ENCODE results near the gene FLVCR2. TPM values are rescaled to one million over a fixed set of nuclear protein-coding genes. Genes with fewer than 3 reads are reported as not detected.

FLVCR2 gene
- total RNA-seq, 4 donors from 2014 or later, result 1.9 to 5.8 (median 4.1) TPM

DNA sequence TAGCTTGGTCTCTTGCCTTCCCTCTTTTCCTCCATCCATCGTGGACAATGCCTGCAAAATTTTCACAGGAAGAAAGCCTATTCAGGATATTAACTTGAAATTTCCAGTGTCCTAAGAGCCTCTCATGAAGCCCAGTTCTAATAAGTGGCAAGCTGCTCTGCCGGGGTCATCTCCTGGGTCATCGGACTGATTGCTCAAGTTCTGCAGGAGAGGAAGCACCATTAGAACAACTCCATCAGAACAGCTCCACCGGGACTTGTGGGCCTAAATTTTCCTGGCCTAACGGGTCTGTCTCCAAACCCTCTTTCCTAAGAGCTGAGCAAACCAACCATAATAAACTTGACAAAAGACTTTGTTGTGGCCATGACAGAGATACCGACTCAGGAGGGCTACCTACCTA lies 68.3 kb downstream of the FLVCR2 start:
- H3K4me1 ChIP-seq, result peaks cover 0 to 14% (median 3%) of the 10 kb centered on the region in 3 donors
- peak overlapping the region in 1 of 4 donors; percentile 63 for H3K27ac ChIP-seq
- no peaks in the 10 kb centered on the region for H3K9me3 ChIP-seq
- peaks cover 0 to 51% of the 10 kb centered on the region in 2 donors for H3K36me3 ChIP-seq
- peak; percentile 31 for ATAC-seq
- H3K27me3 ChIP-seq, result no peaks in the 10 kb centered on the region
- H3K4me3 ChIP-seq, result no peak overlapping the region
- WGBS, 2 donors (ENCODE audit: low coverage in 1 of 2), result 80 to 94% methylated on average over 3 to 5 of the region's 6 CpGs
- no peak for TF ChIP-seq EP300 (IDR thresholded peaks at IDR 0.05)
- no peak for TF ChIP-seq POLR2A (IDR thresholded peaks at IDR 0.05)
- TF ChIP-seq, protein P1, sequence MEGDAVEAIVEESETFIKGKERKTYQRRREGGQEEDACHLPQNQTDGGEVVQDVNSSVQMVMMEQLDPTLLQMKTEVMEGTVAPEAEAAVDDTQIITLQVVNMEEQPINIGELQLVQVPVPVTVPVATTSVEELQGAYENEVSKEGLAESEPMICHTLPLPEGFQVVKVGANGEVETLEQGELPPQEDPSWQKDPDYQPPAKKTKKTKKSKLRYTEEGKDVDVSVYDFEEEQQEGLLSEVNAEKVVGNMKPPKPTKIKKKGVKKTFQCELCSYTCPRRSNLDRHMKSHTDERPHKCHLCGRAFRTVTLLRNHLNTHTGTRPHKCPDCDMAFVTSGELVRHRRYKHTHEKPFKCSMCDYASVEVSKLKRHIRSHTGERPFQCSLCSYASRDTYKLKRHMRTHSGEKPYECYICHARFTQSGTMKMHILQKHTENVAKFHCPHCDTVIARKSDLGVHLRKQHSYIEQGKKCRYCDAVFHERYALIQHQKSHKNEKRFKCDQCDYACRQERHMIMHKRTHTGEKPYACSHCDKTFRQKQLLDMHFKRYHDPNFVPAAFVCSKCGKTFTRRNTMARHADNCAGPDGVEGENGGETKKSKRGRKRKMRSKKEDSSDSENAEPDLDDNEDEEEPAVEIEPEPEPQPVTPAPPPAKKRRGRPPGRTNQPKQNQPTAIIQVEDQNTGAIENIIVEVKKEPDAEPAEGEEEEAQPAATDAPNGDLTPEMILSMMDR (IDR thresholded peaks at IDR 0.05), result no peak
- no peak for TF ChIP-seq POLR2AphosphoS5 (IDR thresholded peaks at IDR 0.05)

DNA sequence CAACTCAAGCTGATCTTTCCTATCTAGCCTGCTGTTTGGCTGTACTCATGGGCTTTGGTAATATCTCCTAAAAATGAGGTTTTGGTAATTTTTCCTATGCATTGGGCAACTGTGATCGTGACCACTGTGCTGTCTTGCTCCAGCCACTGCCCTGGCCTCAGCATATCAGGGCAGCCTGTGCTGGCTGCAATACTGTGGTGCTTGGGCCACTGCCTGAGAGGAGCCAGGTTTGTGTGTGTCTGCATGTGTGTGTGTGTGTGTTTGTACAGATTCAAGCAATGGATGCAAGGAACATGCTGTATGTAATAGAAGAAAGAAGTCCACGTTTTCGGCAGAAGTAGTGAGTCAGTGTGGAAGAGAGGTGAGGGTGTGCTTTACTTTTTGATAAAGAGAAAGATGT lies 69.2 kb downstream of the FLVCR2 start:
- TF ChIP-seq POLR2A (IDR thresholded peaks at IDR 0.05) (no peak), EP300 (IDR thresholded peaks at IDR 0.05) (no peak), POLR2AphosphoS5 (IDR thresholded peaks at IDR 0.05) (no peak)
- TF ChIP-seq, protein P1 (IDR thresholded peaks at IDR 0.05), result no peak
- peaks cover 0 to 14% (median 3%) of the 10 kb centered on the region in 3 donors for H3K4me1 ChIP-seq
- no peak overlapping the region for H3K4me3 ChIP-seq
- H3K36me3 ChIP-seq, result peaks cover 0 to 55% of the 10 kb centered on the region in 2 donors
- no peaks in the 10 kb centered on the region for H3K27me3 ChIP-seq
- H3K27ac ChIP-seq, result peak overlapping the region in 2 of 4 donors; percentile 63 to 69
- ATAC-seq, result peak; percentile 52
- H3K9me3 ChIP-seq, result no peaks in the 10 kb centered on the region
- WGBS, 2 donors (ENCODE audit: low coverage in 1 of 2), result 45 to 53% methylated on average over 2 to 3 of the region's 3 CpGs

GRCh38 chr14:75648066-75648838 lies 69.8 kb downstream of the FLVCR2 start:
- peak; percentile 34 for TF ChIP-seq POLR2AphosphoS5 (IDR thresholded peaks at IDR 0.05)
- TF ChIP-seq POLR2A (IDR thresholded peaks at IDR 0.05), result no peak
- peak; percentile 71 for ATAC-seq
- peaks cover 0 to 61% of the 10 kb centered on the region in 2 donors for H3K36me3 ChIP-seq
- peak overlapping the region in 3 of 4 donors; percentile 21 to 69 (median 63) for H3K27ac ChIP-seq
- 28 to 46% methylated on average over 5 to 8 of the region's 9 CpGs for WGBS, 2 donors (ENCODE audit: low coverage in 1 of 2)
- H3K27me3 ChIP-seq, result no peaks in the 10 kb centered on the region
- no peaks in the 10 kb centered on the region for H3K9me3 ChIP-seq
- H3K4me1 ChIP-seq, result peaks cover 0 to 14% (median 3%) of the 10 kb centered on the region in 3 donors
- no peak overlapping the region for H3K4me3 ChIP-seq

- TF ChIP-seq, protein P1 (IDR thresholded peaks at IDR 0.05), result no peak
- no peak for TF ChIP-seq POLR2A (IDR thresholded peaks at IDR 0.05)
- no peak for TF ChIP-seq EP300 (IDR thresholded peaks at IDR 0.05)
- TF ChIP-seq POLR2AphosphoS5 (IDR thresholded peaks at IDR 0.05), result no peak
- Histone ChIP-seq H3K4me1 (peaks cover 0 to 18% (median 3%) of the 10 kb centered on the region in 3 donors), H3K27me3 (no peaks in the 10 kb centered on the region), H3K27ac (peak overlapping the region in 2 of 4 donors; percentile 21 to 63), H3K36me3 (peaks cover 0 to 69% of the 10 kb centered on the region in 2 donors), H3K4me3 (no peak overlapping the region), H3K9me3 (no peaks in the 10 kb centered on the region)
- 86 to 100% methylated on average over 1 of the region's 1 CpG for WGBS, 2 donors (ENCODE audit: low coverage in 1 of 2)
- no peak for ATAC-seq
These were observed 70.9 kb downstream of the FLVCR2 start for GRCh38 chr14:75649337-75649736.

DNA sequence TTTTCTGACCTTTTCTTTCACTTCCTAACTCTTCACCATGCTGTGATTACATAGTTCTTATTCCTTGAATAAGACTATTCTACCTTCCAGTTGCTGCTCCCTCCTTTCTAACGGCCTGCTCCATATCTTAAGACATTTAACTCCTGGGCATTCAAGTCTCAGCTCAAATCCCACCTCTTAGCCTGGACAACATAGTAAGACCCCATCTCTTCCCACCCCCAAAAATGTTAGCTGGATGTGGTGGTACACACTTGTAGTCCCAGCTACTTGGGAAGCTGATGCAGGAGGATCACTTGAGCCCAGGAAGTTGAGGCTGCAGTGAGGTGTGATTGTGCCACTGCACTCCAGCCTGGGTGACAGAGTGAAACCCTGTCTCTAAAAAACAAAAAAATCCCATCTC lies 71.4 kb downstream of the FLVCR2 start:
- H3K4me3 ChIP-seq, result no peak overlapping the region
- H3K27me3 ChIP-seq, result no peaks in the 10 kb centered on the region
- TF ChIP-seq POLR2AphosphoS5 (IDR thresholded peaks at IDR 0.05) (no peak), EP300 (IDR thresholded peaks at IDR 0.05) (no peak), POLR2A (IDR thresholded peaks at IDR 0.05) (no peak)
- TF ChIP-seq, protein P1 (IDR thresholded peaks at IDR 0.05), result no peak
- no peak overlapping the region for H3K27ac ChIP-seq
- peaks cover 0 to 73% of the 10 kb centered on the region in 2 donors for H3K36me3 ChIP-seq
- 100% methylated on average over 1 of the region's 1 CpG for WGBS, 2 donors (ENCODE audit: low coverage in 1 of 2)
- H3K4me1 ChIP-seq, result peaks cover 0 to 18% (median 3%) of the 10 kb centered on the region in 3 donors
- H3K9me3 ChIP-seq, result no peaks in the 10 kb centered on the region
- ATAC-seq, result no peak
